Esophagus mucosa (tissue), 1 donor: Measurements from ENCODE around the gene AMOT. TPM values are rescaled to one million over a fixed set of nuclear protein-coding genes. Genes with fewer than 3 reads are reported as not detected.

Experiments used
- ATAC-seq: fragments of 200-7000 bp; cut with Tn5 transposase; one replicate; pipeline ENCODE4 v1.9.1; 2020
- total RNA-seq: library from RNA; stranded (reverse); gene quantifications from one replicate; pipeline ENCODE4 v1.2.4, GENCODE V29; 2023
- donor health status: DM: yes; HTN: yes; CAD: no.

AMOT gene
- total RNA-seq, 1 donor from 2014 or later: 3.3 TPM

DNA sequence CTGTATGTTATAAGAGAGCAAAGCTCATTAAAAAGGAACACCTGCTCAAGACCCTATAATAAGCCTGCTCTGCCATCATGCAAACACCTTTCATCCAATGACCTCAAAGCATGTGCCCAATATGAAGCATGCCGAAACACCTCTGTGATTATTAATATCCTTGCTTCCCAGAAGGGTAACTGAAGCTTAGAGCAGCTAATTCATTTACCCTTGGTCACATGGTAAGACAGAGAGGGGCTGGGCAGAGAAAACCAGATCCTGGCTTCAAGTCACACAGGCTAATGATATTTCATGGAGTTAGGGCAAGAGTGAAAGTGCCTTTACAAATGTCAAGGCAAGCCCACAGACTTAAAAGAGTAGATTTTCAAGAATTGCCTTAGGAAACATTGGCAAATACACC is 5.6 kb downstream of the AMOT start:
- ATAC-seq: no peak

DNA sequence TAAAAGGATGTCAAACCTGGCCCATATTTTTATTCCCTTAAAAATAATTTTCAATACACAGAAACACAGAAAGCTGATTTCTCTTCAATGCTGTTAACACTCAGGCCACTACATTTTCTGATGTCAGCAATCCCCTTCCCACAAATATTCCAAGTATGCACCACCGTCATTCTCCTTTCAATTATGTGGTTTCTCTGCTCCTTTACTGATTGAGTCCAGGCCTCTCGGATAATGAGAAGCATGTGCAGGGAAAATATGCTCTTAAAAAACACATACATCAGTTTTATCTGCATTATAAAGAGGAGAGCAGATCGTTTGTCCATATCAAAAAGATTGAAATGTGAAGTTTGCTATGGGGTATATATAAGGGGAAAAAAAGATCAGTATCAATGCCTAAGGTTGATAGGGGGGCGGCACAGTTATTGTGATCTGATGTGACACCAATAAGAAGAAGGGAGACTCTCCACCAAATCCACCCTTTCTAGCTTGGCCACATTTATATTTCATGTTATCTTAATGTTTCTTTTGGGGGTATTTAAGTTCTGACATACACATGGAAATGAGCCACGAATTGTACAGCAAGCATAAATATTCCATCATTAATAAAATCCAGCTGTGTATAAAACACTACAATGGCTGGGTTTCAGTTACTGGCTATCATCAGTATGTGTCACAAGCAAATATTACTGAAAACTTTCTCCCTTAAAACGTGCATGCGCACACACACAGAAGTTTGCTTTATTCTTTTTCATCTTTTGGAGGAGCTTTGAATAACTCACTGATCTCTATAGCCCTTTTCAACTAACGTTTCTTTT is 6.4 kb downstream of the AMOT start:
- ATAC-seq: no peak

DNA sequence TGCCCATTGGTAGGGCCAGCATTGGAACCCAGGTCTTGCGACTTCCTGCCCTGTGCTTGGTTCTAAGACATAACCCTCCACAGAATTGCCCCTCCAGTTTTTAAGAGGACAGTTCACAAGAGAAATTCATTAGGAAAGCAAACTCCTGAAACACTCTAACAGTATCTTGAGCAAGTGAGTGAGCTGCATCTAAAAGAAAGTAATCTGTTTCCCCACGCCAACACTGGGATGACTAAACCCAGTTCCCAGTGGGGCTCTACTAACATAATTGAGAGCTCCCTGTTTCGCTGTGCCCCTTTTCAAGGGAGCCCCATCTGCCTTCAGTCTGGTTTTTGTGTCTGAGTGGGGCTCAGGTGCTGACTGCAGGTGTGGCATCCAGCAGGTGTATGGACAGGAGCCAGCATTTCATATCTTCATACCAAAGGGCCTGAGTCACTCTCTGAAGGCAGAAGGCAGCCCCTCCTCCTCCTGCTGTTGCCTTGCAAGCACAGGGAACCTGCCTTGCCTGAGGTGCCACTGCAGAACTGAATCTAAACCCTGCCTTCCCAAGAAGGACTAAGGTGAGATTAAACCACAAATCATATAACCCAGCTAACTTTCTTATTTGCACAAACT is 8.0 kb downstream of the AMOT start:
- ATAC-seq: peak; percentile 84

DNA sequence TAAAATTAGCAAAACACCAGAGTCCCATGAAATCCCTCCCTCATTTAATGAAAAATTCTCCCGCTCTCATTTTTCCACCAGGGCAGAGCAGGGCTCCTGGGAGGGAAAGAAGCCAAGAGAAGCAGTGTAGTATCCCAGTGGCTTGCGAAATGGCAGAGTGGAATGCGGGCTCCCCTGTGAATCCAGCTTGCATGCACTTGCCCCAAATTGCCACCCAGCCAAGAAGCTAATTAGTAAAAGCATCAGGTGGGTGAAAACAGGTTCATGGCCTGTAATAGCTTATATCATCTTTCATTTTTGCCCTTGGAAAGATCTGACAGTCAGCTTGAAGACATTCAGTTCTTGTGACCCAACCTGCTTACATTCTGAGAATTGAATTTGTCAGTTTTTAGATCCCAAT is 10.1 kb downstream of the AMOT start:
- peak; percentile 63 for ATAC-seq

DNA sequence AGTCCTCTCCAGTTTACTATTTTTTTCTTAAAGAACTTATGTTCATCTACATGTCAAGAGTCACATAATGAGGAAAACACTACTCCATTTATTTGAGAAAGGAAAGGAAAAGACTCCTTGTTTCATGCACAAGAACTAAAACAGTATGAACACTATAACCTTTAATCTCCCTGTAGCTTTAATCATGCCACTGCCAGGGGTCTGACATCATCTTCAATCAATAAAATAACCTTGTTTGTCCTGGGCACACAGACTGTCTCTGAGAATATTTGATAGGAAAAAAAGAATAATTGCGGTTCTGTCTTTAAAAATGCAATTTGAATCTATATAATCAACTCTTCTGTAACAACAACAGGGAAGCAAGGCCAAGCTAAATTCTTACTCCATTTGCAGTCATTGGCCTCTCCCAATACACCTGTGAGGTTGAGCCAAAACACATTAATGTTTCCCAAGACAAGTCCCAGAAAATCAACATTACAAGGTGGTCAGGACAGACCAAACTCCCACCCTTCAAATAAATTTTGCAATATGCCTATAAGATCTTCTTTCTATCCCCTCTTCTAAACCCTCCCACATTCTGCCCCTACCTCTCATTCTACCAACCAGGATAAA is 13.2 kb downstream of the AMOT start:
- ATAC-seq: no peak

DNA sequence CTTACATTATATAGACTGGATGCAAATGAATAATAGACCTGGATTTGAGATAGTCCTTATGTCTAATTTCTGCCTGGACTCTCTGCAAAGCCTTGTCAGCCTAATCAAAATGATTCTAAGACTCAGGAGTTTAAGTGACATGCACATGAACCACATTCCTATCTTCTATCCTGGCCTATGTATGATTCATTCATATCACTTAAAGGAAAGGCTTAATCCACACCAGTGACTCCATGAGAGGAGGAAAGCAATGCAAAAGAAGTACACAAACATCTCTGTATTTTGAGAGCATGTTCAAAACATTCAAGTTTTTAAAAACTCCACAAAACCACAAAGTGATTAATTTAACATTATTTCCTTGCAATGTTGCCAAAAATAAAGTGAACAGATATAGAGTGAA is 14.6 kb downstream of the AMOT start:
- ATAC-seq: no peak

DNA sequence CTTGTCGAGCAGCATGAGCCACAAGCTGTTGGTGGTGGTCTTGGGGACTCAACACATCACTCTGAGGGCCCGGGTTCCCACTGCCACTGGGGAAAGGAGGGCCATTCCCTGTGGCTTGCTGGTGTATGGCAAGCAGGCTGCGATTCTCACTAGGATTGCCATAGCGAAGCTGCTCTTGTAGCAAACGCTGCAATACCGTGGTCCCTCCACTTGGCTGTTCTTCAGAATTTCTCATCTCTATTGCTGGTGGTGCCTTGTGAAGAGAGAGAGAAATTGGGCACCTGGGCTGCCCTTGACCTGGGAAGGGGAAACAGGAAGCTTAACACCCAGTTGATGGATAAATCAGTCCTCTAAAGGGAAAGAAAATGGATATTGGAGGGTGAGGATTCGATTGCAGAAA is 17.7 kb downstream of the AMOT start:
- no peak for ATAC-seq

DNA sequence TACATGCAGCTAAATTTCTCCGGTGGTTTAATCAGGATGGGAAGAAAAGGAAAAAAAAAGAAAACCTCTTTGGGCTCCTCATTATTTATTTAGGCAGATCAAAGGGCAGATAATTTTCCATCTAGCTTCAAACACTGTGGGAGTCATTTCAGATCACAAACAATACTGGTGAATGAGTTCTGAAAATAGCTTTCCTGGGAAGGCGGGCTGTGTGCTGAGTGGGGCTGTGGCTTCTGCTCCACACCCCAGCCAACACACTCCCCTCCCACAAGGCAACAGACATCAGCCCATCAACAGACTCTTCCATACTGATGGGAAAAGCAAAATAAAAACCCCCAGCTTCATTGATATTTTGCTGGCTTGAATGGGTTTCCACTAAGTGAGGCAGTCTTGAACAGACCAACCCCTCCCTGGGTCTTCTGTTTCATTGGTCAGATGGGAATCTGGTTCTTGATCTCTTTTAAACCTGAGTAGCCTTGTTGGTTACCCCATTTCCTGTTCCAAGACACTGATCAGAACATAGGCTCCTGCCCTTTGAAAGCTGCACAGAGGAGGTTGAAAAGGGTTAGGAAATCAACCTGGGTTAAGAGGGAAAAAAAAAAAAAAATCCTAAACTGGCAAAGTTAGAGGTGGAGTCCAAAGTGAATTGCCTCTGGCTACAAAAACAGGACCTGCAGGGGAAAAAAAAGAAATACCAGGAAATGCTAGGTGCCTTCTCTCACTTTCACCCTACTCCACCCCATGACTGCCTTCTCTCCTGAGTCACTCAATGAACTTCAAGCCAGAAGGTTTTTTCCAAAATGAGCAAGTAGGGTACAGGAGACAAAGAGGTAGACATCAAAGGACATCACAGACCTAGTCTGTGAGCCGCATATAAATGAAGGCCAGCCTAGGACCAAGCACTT is 20.0 kb downstream of the AMOT start:
- ATAC-seq: peak; percentile 63

DNA sequence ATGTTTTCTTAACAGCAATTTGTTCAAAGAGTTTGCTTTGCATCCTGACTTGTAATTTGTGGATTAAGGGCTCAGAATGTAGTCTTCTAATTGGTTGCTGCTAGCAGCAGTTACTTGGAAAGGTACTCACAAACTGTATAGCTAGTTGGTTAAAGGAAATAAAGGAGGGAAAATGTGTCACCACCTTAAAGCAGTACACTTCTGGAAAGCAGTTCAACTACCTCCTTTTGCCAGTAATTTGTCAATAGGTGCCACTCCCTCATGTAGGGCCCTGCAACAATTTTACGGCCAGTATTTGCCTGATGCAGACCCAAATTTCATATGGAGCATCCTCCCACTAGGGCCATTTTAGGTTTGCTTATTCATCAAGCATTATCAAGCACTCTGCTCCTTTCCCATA is 20.8 kb downstream of the AMOT start:
- ATAC-seq: peak; percentile 75

DNA sequence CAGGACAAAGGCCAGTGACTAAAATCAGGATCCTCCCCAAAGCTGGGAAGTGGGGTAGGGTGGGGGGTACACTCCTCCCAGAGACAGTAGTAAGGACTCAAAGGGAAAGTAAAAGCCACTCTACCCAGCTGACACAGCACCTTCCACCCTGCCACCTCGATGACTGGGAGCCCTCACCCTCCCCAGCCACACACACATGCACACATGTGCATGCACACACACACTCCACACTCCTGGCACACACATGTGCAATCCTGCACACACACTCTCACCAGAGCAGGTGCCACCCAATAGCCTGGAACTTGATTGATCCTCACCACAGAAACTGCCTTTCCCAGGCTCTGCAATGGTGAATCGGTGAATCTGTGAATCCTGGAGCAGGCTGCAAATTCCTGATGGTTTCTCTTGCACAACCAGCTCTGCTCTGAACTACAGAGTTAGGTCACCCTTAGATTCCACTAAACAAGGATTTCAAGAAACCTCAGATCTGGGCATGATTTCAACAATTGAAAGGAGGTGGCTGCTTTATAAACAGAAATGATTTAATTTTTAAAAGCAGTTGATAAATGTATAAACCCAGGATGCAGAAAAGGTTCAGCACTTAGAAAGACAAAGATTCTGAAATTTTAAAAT is 21.5 kb downstream of the AMOT start:
- peak; percentile 45 for ATAC-seq

DNA sequence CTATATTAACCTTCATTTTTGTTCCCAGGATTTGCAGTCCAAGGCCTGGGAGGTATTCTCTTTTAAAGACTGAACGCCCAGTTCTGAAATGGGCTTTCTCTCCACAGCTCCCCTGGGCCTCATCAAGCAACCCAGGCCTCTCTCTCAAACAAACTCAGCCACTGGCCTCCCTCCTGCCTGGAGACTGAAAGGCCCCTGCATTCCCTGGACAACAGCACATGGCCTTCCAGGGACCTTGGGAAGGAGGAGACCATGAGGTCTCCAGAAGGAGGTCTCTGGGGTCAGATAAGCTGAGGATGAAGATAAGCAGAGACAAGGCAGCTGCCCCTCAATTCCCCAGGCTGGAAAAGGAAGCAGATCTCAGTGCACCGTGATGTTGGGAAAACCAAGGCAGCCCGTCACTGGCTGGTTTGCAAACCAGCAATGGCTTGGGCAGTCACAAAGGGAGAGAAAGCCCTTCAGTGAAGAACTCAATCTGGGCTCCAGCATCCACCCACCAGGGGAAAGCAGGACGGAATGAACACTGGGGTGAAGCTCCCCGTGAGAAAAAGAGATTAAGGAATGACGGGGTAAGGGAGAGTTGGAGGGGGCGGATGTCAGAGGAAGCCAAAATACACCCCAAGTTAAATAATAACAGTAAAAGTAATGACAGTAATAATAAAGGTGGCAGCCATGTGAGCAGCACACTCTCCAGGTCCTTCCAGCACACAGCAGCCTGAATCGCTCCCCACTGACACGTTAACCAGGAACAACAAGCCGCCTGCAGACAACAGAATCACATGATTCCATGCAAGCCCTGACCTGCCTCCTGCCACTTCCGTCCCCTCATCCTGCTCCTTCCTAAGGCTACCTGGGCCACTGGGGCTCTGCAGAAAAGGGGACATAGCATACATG is 22.3 kb downstream of the AMOT start:
- ATAC-seq: peak; percentile 77

DNA sequence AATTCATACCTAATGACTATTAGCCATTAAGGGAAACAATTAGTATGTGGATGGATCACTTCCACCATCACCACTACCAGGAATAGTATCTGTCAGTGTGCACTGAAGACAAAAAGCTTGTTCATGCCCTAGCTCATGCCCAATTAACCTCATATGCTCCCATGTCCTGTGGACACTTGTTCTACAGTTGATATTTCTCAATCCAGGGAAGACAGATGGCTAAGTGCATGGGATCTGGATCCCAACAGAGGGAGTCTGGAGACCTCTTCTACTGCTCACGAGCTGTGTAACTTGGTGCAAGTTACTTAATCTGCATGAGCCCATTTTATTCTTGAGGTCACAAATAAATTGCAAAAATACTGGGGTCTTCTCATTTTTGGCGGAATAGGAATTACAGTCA is 23.7 kb downstream of the AMOT start:
- ATAC-seq: no peak

DNA sequence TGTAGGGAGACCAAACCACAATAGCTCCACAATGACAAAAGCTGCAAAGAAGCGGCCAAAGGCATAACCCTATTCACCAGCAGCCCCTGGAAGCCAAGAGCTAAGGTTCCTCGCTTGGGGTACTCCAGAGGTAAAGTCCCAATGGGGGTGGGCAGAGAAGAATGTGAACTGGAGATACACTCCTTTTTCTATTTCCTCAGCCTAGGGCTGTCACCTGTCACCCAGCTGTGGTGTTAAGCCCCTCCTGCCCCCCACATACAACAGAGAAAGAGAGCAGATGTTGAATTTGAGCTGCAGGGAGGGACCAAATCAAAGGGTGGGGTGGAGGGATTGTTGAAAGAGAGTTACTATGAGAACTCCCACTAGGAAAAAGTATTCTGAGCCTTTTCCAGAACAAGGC is 26.1 kb downstream of the AMOT start:
- ATAC-seq: no peak

DNA sequence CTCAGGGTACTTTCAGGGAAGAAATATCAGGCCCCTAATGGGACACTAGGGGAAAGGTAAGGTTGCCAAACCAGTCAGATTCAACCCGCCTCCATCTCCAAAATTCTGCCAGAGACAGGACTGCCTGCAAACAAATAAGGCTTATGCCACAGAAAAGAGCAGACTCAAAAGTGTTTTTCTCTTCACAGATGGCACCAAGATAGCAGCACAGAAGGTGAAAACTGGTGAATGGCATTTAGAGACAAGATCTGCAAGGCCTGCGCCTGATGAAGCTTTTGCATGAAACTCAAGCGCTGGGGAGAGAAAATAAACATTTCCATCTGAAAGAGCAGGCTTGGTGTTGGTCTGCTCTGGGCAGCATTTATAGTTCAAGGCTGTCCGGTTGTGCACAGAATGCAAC is 27.9 kb downstream of the AMOT start:
- ATAC-seq: no peak

DNA sequence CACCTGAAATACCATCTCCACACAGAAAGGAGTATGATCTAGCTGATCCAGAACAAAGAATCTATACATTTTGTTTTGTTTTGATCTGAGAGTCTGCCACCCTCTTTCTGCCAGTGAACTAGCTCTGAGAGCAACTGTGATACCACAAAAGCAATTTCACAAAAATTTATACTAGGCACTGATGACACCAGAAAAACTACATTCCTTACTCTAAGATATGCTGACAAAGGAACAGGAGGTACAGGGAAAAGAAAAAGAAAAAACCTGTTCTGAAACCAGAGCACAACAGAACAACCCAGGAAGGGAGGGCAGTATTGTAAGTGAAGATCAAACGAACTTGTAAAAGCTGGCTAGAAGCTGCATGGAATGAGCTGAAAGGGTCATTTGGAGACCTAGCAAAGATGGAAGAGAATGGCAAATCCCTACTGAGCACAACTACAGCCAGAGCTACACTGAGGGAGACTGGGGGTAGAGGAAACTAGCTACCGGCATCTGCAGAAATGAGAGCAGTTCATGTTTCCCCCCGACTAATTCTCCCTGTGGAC is 31.9 kb downstream of the AMOT start:
- peak; percentile 31 for ATAC-seq

DNA sequence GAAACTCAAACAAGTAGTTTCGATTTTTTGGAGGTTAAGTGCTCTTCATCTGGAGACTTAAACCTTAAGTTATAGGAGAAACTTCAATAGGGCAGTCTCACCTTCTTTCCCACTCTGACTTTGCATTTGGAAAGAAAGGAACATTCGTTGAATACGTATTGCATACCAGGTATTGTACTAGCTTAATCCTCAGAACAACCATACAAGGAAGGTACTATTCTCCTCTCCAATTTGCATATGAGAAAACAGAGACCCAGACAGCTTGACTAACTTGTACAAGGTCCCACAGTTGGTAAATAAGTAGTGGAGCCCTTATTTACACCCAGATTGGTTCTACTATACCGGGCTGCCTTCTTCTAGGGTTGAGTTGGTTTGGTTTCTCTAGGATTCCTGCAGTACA is 32.6 kb downstream of the AMOT start:
- ATAC-seq: peak; percentile 55

DNA sequence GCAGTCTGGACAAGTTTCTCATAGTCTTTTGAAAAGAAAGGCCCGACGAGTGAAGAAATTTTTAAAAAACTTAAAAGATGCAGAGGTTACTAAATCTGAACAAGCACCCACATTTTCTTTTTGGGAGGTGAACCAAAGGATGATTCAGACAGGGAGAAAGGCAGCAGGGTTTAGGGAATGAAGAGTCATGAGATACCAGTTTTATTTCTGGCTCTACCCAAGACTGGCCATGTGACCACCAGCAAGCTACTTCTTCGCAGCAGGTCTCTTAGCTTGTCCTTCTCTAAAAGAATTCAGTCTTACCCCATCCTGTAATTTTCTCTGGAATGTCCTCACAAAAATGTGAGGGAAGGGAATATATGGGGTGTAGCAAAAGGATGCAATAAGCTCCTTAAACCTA is 37.6 kb downstream of the AMOT start:
- no peak for ATAC-seq

DNA sequence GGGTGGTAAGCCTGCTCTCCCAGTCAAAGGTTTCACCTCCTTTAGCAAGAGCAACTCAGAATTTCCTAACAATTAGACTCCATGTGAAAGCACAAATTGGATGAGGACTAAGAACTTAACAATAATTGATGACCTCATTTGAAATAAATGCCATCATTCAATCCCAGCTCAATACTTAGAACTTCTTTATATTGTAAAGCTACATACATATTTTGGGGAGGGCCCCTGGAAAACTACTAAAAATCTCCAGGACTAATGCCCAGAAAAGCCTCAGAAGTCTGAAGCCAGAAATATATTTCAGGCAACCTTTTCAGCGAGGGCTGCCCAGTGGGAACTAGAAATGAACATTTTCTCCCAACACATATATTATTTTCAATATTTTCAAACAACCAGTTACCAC is 38.1 kb downstream of the AMOT start:
- ATAC-seq: no peak

DNA sequence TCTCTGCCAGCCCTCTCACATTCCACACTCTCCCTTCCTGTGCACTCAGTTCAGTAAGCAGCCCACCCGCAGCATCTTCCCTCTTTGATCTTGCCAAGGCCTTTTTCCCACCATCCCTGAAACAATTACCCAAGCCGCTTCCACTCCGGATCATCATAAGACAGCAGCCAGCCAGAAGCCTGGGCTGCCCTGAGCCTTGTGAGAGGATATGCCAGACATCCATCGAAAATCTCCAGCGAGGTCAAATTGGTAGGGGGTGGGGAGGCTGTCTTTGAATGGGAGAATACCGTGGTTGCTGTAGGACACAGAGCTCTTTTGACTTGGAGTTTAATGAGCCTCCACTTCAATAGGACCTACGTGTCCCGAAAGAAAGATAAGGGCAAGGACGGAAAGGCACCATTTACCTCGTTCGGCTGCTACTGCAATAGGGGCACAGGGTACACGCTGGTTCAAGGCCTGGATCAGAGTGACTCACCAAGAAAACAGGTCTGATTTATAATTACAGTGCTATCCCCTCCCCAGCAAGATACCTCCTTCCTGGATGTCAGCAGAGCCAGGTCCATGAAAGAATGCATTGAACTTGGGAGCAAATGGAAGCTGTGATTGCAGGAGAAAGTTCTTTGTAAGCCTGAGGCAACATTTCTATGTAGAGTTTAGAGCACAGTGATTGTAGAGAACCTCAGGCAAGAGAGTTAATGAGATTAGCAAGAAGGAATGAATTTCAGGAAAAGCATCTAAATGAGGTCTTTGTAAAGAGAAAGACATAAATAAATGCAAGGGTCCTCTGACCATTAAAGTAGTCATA is 39.5 kb downstream of the AMOT start:
- ATAC-seq: no peak

DNA sequence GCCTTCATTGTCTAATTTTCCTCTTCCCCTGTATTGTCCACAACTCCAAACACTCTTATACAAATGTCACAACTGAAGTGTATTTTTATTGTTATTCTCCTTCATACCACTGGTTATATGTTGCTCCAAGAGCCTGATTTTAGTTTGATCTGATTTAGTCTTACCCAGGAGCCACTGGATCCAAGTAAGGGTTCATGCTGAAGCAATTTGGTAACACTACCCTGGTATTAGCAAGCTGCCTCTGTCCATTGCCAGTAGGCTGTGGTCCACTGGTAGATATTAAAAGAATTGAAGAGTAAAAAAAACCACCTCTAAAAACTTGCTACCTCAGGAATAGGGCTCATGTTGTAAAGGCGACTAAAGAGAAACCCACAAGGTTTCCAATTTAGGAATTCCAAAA is 41.2 kb downstream of the AMOT start:
- no peak for ATAC-seq
